Nephron (organoid): ENCODE data around the gene NOC3L.
A peak's percentile ranks its signal among the peaks of the same experiment; 100 is the strongest.

ENCODE experiments used
- H3K27ac Mint-ChIP-seq, 3 experiments: 2 replicates each; pipeline ENCODE4 v1.8.0; 2020; ENCODE audit warnings: mixed read lengths in 3 of 3, mild to moderate bottlenecking in 2 of 3, moderate library complexity in 1 of 3
- H3K27me3 Mint-ChIP-seq: 2 replicates; pipeline ENCODE4 v1.8.0; 2021; ENCODE audit warnings: low read depth, mild to moderate bottlenecking, moderate library complexity, mixed read lengths
- H3K36me3 Mint-ChIP-seq: 2 replicates; pipeline ENCODE4 v1.8.0; 2020; ENCODE audit warnings: low read depth, mixed read lengths
- H3K4me1 Mint-ChIP-seq: 2 replicates; pipeline ENCODE4 v1.8.0; 2020; ENCODE audit warnings: mixed read lengths
- H3K4me3 Mint-ChIP-seq, 3 experiments: 2 replicates each; pipeline ENCODE4 v1.8.0; 2020; ENCODE audit warnings: mild to moderate bottlenecking in 3 of 3, mixed read lengths in 3 of 3, moderate library complexity in 2 of 3
- H3K9me3 Mint-ChIP-seq: 2 replicates; pipeline ENCODE4 v1.8.0; 2020; ENCODE audit warnings: mixed read lengths
- TF ChIP-seq, protein P1 (sequence below), 3 experiments: fragments of 200-600 bp; sonication (generic); IDR thresholded peaks; one replicate each; pipeline ENCODE4 v1.5.0; 2021; ENCODE audit warnings: antibody characterized with exemption in 3 of 3; ENCODE audit not compliant: unreplicated experiment in 3 of 3

NOC3L gene

DNA sequence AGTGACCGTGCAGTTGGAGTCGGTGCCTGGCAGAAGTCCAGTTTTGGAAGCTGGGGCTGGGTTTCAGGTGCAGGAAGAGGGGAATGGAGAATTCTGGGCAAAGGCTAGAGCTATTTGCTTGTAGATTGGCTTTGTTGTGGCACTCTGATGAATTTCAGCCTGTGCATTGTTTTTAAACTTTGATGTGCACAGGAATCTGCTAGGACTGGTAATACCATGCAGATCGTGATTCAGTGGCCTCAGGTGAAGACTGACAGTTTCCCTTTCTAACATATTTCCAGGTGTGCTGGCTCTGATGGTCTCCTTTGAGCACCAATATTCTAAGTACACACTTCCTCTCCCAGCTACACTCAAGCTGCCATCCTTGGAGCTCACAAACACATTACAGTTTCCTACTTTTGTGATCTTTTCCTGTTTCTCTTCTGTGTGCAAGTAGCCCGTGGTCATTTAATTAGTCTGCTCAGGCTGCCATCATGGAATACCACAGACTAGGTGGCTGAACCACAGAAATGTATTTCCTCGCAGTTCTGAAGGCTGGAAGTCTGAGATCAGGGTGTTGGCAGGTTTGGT lies 55.6 kb downstream of the NOC3L start:
- Mint-ChIP-seq H3K4me3 (no peak overlapping the region), H3K9me3 (no peaks in the 10 kb centered on the region), H3K27me3 (no peaks in the 10 kb centered on the region), H3K27ac (no peak overlapping the region), H3K36me3 (peaks cover 26% of the 10 kb centered on the region), H3K4me1 (peaks cover 6% of the 10 kb centered on the region)
- TF ChIP-seq, protein P1, sequence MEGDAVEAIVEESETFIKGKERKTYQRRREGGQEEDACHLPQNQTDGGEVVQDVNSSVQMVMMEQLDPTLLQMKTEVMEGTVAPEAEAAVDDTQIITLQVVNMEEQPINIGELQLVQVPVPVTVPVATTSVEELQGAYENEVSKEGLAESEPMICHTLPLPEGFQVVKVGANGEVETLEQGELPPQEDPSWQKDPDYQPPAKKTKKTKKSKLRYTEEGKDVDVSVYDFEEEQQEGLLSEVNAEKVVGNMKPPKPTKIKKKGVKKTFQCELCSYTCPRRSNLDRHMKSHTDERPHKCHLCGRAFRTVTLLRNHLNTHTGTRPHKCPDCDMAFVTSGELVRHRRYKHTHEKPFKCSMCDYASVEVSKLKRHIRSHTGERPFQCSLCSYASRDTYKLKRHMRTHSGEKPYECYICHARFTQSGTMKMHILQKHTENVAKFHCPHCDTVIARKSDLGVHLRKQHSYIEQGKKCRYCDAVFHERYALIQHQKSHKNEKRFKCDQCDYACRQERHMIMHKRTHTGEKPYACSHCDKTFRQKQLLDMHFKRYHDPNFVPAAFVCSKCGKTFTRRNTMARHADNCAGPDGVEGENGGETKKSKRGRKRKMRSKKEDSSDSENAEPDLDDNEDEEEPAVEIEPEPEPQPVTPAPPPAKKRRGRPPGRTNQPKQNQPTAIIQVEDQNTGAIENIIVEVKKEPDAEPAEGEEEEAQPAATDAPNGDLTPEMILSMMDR (IDR thresholded peaks at IDR 0.05; ENCODE audit: unreplicated experiment in 3 of 3) = no peak

DNA sequence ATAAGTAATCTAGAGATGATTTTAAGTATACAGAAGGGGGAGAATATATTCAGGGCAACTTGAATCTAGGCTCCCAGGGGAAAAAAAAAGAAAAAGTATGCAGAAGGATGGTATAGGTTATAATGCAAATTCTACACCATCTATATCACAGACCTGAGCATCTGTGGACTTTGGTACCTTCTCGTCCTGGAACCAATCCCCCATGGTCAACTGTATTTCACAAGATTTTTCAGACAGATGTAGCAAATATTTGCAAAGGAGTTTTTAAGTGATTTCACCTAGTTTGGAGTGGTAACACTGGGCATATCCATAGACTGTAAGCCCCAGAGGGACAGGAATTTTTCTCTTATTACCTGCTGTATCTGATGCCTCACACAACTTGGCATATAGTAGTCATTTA lies 58.8 kb downstream of the NOC3L start:
- H3K9me3 Mint-ChIP-seq = no peaks in the 10 kb centered on the region
- peaks cover 10% of the 10 kb centered on the region for H3K4me1 Mint-ChIP-seq
- peaks cover 15% of the 10 kb centered on the region for H3K36me3 Mint-ChIP-seq

DNA sequence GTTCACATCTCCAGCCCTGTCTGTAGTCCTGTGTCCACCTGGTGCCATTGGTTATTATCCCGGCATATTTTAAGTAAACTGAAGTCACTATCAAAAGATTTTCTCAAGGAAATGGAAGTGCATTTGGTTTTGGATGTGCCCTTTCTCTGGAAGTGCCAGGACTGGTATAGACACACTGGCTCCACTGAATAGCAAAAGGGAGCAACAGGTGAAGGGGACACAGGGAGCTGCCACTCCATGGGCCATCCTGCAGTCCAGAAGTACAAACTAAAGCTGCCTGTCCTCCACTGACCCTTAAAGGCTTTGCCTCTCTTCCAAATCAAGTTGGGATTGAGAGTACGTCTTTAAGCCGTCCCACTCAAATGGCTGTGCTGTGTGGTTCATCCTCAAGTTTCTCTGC lies 62.7 kb downstream of the NOC3L start:
- Mint-ChIP-seq H3K4me3 (no peak overlapping the region), H3K27me3 (no peaks in the 10 kb centered on the region), H3K27ac (no peak overlapping the region), H3K36me3 (peaks cover 8% of the 10 kb centered on the region), H3K9me3 (no peaks in the 10 kb centered on the region), H3K4me1 (peaks cover 18% of the 10 kb centered on the region)
- TF ChIP-seq, protein P1 (IDR thresholded peaks at IDR 0.05; ENCODE audit: unreplicated experiment in 3 of 3) = no peak

More for the DNA sequence above, 58.8 kb downstream of the NOC3L start:
- H3K27me3 Mint-ChIP-seq = no peaks in the 10 kb centered on the region
- H3K27ac Mint-ChIP-seq = no peak overlapping the region
- no peak overlapping the region for H3K4me3 Mint-ChIP-seq
- TF ChIP-seq, protein P1 (IDR thresholded peaks at IDR 0.05; ENCODE audit: unreplicated experiment in 3 of 3) = no peak

DNA sequence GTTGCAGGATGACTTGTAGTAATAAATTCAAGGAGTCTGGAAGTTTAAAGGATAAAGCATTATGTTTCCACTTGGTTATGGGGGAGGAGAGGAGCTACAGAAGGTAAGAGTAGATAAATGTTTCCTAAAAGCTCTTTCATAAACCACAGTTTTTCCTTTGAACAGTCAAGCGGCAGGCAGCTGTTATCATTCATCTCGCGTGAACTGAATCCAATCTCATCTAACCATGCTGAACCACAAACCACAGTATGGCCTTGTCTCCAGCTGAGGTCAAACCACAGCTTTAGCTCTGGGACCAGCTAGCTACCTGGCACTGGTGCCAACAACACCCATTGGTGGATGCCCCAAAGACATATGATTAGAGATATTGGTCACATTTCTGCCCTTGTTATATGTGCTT lies 63.3 kb downstream of the NOC3L start:
- peaks cover 8% of the 10 kb centered on the region for H3K36me3 Mint-ChIP-seq
- TF ChIP-seq, protein P1 (IDR thresholded peaks at IDR 0.05; ENCODE audit: unreplicated experiment in 3 of 3) = no peak
- no peak overlapping the region for H3K4me3 Mint-ChIP-seq
- H3K4me1 Mint-ChIP-seq = peaks cover 18% of the 10 kb centered on the region
- no peaks in the 10 kb centered on the region for H3K27me3 Mint-ChIP-seq
- no peak overlapping the region for H3K27ac Mint-ChIP-seq
- H3K9me3 Mint-ChIP-seq = no peaks in the 10 kb centered on the region

DNA sequence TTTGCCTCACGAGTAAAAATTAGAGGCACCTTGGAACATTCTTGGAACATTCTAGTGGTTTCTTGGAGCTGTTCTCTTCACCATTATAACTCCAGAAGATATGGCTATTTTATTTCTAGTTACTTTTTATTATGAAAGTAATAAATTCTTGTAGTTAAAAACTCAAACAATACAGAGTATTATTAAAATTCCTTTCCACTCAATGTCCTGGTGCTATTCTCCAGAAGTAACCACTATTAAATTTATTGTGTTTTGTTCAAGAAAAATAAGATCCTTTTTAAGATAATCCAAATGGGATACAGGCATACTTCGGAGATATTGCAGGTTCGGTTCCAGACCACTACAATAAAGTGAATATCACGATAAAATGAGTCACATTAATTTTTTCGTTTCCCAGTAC lies 68.6 kb downstream of the NOC3L start:
- no peaks in the 10 kb centered on the region for H3K27me3 Mint-ChIP-seq
- peaks cover 32% of the 10 kb centered on the region for H3K4me1 Mint-ChIP-seq
- TF ChIP-seq, protein P1 (IDR thresholded peaks at IDR 0.05; ENCODE audit: unreplicated experiment in 3 of 3) = no peak
- no peak overlapping the region for H3K4me3 Mint-ChIP-seq
- no peaks in the 10 kb centered on the region for H3K9me3 Mint-ChIP-seq
- no peak overlapping the region for H3K27ac Mint-ChIP-seq
- peaks cover 8% of the 10 kb centered on the region for H3K36me3 Mint-ChIP-seq

DNA sequence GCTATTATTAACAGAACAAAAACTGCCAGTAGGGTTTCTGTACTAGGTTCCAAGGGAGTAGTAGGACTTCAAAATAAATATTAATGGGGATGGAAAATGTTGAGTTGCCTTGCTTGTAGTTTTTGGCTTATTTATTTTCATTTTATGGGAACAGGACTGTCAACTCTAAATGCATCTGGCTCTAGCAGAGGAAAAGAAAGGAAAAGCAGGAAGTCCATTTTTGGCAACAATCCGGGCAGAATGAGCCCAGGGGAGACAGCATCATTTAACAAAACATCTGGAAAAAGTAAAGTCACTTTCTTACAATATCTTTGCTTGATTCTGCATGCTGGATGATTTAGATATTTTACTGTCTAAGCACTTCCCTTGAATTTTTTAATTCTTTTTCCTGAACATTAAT lies 69.4 kb downstream of the NOC3L start:
- peak overlapping the region; percentile 58 to 80 (median 68) for H3K27ac Mint-ChIP-seq
- TF ChIP-seq, protein P1 (IDR thresholded peaks at IDR 0.05; ENCODE audit: unreplicated experiment in 3 of 3) = no peak
- peaks cover 8% of the 10 kb centered on the region for H3K36me3 Mint-ChIP-seq
- no peaks in the 10 kb centered on the region for H3K9me3 Mint-ChIP-seq
- H3K4me3 Mint-ChIP-seq = no peak overlapping the region
- peaks cover 26% of the 10 kb centered on the region for H3K4me1 Mint-ChIP-seq
- no peaks in the 10 kb centered on the region for H3K27me3 Mint-ChIP-seq
